GM12878 (cell line): ENCODE data around the gene PPIB. TPM values are rescaled to one million over a fixed set of nuclear protein-coding genes. Genes with fewer than 3 reads are reported as not detected.

ENCODE experiments used
- ATAC-seq: fragments of 200-7000 bp; cut with Tn5 transposase; 3 replicates; pipeline ENCODE4 v1.9.1; 2020; ENCODE audit warnings: mild to moderate bottlenecking, moderate library complexity
- BruUV-seq: library from RNA; stranded (reverse); fragments of 400-500 nt; replicated peaks from 2 replicates; lab custom pipeline; 2021; lab: Mats Ljungman, UMichigan
- CTCF ChIA-PET: fragments of 300-600 bp; sonication (Branson Sonifier 250); formaldehyde crosslinking; extraction: SDS; loops from one replicate; lab custom pipeline; 2021; ENCODE audit warnings: inconsistent platforms; lab: Yijun Ruan, JAX
- POLR2A ChIA-PET: fragments of 350-600 bp; formaldehyde crosslinking; extraction: SDS; loops from one replicate; lab custom pipeline; 2021; ENCODE audit warnings: inconsistent platforms; lab: Charles Lee
- RAD21 ChIA-PET: fragments of 300-600 bp; sonication (Branson Sonifier 250); formaldehyde crosslinking; loops from one replicate; lab custom pipeline; 2023; ENCODE audit warnings: antibody characterized with exemption; ENCODE audit not compliant: unreplicated experiment; lab: Charles Lee
- SMC1A ChIA-PET: fragments of 300-600 bp; sonication (Branson Sonifier 250); formaldehyde crosslinking; loops from one replicate; lab custom pipeline; 2023; ENCODE audit not compliant: unreplicated experiment, uncharacterized antibody; lab: Charles Lee
- DNase-seq: peaks from one replicate; pipeline ENCODE4 v3.0.0-alpha.2; 2011; ENCODE audit warnings: low read depth, low spot score
- FAIRE-seq: peaks from 3 replicates; lab custom pipeline; 2011; peaks lifted over from hg19 to GRCh38; lab: Jason Lieb, UNC
- H2AFZ ChIP-seq: 2 replicates; pipeline ENCODE4 v1.6.0; 2011; ENCODE audit warnings: low read depth, low read length, control low read depth; ENCODE audit not compliant: control insufficient read depth
- H3K27ac ChIP-seq: 2 replicates; pipeline ENCODE4 v1.5.1; 2011; ENCODE audit warnings: control low read depth; ENCODE audit not compliant: control insufficient read depth, insufficient read depth
- H3K27me3 ChIP-seq, 2 experiments: replicated peaks in 1 of 2; 2 replicates each; pipeline versions ENCODE4 v1.6.0 to v1.6.1; 2011; ENCODE audit warnings: low read length in 1 of 2; ENCODE audit not compliant: control insufficient read depth in 2 of 2, insufficient read depth in 2 of 2
- H3K36me3 ChIP-seq, 2 experiments: 2 replicates each; pipeline ENCODE4 v1.5.1; 2011; ENCODE audit warnings: low read length in 1 of 2; ENCODE audit not compliant: control insufficient read depth in 2 of 2, insufficient read depth in 2 of 2
- H3K4me1 ChIP-seq: 2 replicates; pipeline ENCODE4 v1.6.1; 2011; ENCODE audit warnings: mild to moderate bottlenecking, low read length, moderate library complexity, mixed read lengths; ENCODE audit not compliant: control insufficient read depth, insufficient read depth
- H3K4me2 ChIP-seq: 2 replicates; pipeline ENCODE4 v1.6.0; 2011; ENCODE audit warnings: control low read depth; ENCODE audit not compliant: control insufficient read depth, insufficient read depth
- H3K4me3 ChIP-seq: fragments of 200-600 bp; sonication (generic); 2 replicates; pipeline ENCODE4 v1.5.1; 2016
- H3K79me2 ChIP-seq: 2 replicates; pipeline ENCODE4 v1.6.0; 2011; ENCODE audit warnings: low read length; ENCODE audit not compliant: control insufficient read depth, insufficient read depth
- H3K9ac ChIP-seq: 2 replicates; pipeline ENCODE4 v1.8.0; 2011; ENCODE audit warnings: low read length, control low read depth, mixed read lengths; ENCODE audit not compliant: control insufficient read depth, insufficient read depth
- H3K9me3 ChIP-seq: replicated peaks from 3 replicates; pipeline ENCODE4 v1.5.1; 2011; ENCODE audit warnings: mild to moderate bottlenecking, low read length; ENCODE audit not compliant: control insufficient read depth, insufficient read depth
- H4K20me1 ChIP-seq: 2 replicates; pipeline ENCODE4 v1.6.0; 2011; ENCODE audit not compliant: control insufficient read depth, insufficient read depth
- CBX3 ChIP-seq: fragments of 200-600 bp; sonication (generic); IDR thresholded peaks from 2 replicates; pipeline ENCODE4 v1.6.1; 2016; ENCODE audit warnings: low read depth, borderline replicate concordance
- CBX5 ChIP-seq: sonication (generic); IDR thresholded peaks from 2 replicates; pipeline ENCODE4 v1.6.1; 2016; ENCODE audit warnings: low read depth, moderate library complexity, mild to moderate bottlenecking, inconsistent platforms
- CHD2 ChIP-seq: IDR thresholded peaks from 2 replicates; pipeline ENCODE4 v1.6.1; 2011; ENCODE audit warnings: low read depth, low read length, improper control_type of control experiment, borderline replicate concordance
- CHD4 ChIP-seq: fragments of 200-600 bp; sonication (generic); IDR thresholded peaks from 2 replicates; pipeline ENCODE4 v1.6.1; 2016; ENCODE audit warnings: mild to moderate bottlenecking
- CTCF ChIP-seq, 3 experiments: IDR thresholded peaks in 2 of 3; conservative IDR thresholded peaks in 1 of 3; 2 replicates each; pipeline ENCODE4 v1.5.1; 2011; ENCODE audit warnings: low read depth in 3 of 3, low read length in 3 of 3, mild to moderate bottlenecking in 3 of 3, control low read depth in 2 of 3, moderate library complexity in 2 of 3, inconsistent platforms in 1 of 3, mixed read lengths in 1 of 3; ENCODE audit not compliant: control insufficient read depth in 2 of 3, insufficient read depth in 1 of 3; ENCODE audit errors: extremely low read depth in 1 of 3
- HCFC1 ChIP-seq: fragments of 150-350 bp; IDR thresholded peaks from 2 replicates; pipeline ENCODE4 v1.6.1; 2014; ENCODE audit warnings: low read length
- LARP7 ChIP-seq: fragments of 450-650 bp; IDR thresholded peaks from 2 replicates; pipeline ENCODE4 v1.6.1; 2017; ENCODE audit warnings: mild to moderate bottlenecking
- MTA2 ChIP-seq: fragments of 450-650 bp; IDR thresholded peaks from 2 replicates; pipeline ENCODE4 v1.6.1; 2016; ENCODE audit warnings: low read depth, mild to moderate bottlenecking, moderate library complexity
- MYB ChIP-seq: fragments of 150-350 bp; IDR thresholded peaks from 2 replicates; pipeline ENCODE4 v1.6.1; 2014; ENCODE audit warnings: mild to moderate bottlenecking, low read depth, low read length, borderline replicate concordance
- POU2F2 ChIP-seq: IDR thresholded peaks from 3 replicates; pipeline ENCODE4 v1.6.1; 2011; ENCODE audit warnings: low read depth, mild to moderate bottlenecking, low read length, borderline replicate concordance
- RELB ChIP-seq: fragments of 450-650 bp; IDR thresholded peaks from 2 replicates; pipeline ENCODE4 v1.6.1; 2017; ENCODE audit warnings: low read depth, mild to moderate bottlenecking, moderate library complexity
- SMAD5 ChIP-seq: IDR thresholded peaks from 2 replicates; pipeline ENCODE4 v1.6.1; 2016; ENCODE audit warnings: antibody characterized with exemption, low read depth
- SPI1 ChIP-seq: IDR thresholded peaks from 2 replicates; pipeline ENCODE4 v1.6.1; 2011; ENCODE audit warnings: low read depth, mild to moderate bottlenecking, low read length, moderate library complexity, borderline replicate concordance; ENCODE audit not compliant: insufficient read depth
- ZNF687 ChIP-seq: fragments of 450-650 bp; IDR thresholded peaks from 2 replicates; pipeline ENCODE4 v1.6.1; 2017; ENCODE audit warnings: mild to moderate bottlenecking, moderate library complexity
- WGBS: methylation state at CpG from one replicate; pipeline ENCODE4 v1.1.6; 2016; ENCODE audit warnings: low lambda C conversion rate; ENCODE audit not compliant: insufficient replicate concordance, insufficient coverage; ENCODE audit errors: missing lambda C conversion rate; 5-methylcytosine and 5-hydroxymethylcytosine counted together
- in situ Hi-C: fragments of 300-500 bp; cut with MboI; formaldehyde crosslinking; loops from 9 replicates; pipeline ENCODE4 v1.14.3; 2018; ENCODE audit warnings: mixed read lengths
- intact Hi-C: fragments of 100-400 bp; cut with micrococcal nuclease; formaldehyde crosslinking; loops from one replicate; pipeline ENCODE4 v1.14.2; 2022; ENCODE audit not compliant: unreplicated experiment
- polyA plus RNA-seq, 11 experiments: library from polyadenylated mRNA; depleted of rRNA in 4 of 11; unstranded in 6 of 11; stranded (reverse) in 5 of 11; fragments of >200 nt; fragmentation: Nextera tagmentation in 4 of 11; fragmentation: Illumina TruSeq in 1 of 11; extraction: Ambion mirVana in 4 of 11; extraction: Trizol in 1 of 11; gene quantifications; 1 replicate in 1 of 11; 2 replicates in 10 of 11; pipeline versions ENCODE4 v1.2.1 to v1.2.3, GENCODE V29; 2011 to 2016; ENCODE audit warnings: inconsistent platforms in 2 of 11, missing spikeins in 2 of 11, low read depth in 1 of 11
- total RNA-seq, 4 experiments: library from RNA; depleted of rRNA in 3 of 4; stranded (reverse); fragments of >200 nt in 3 of 4; fragmentation: Illumina TruSeq in 1 of 4; extraction: Trizol in 1 of 4; gene quantifications; 2 replicates each; pipeline versions ENCODE4 v1.2.1 to v1.2.3, GENCODE V29; 2013 to 2021

PPIB gene
- total and polyA plus RNA-seq, 10 of the 15 experiments (the other 5 are each of a cell fraction or from before 2014, with no cell fraction given): 344 to 936 (median 508) TPM

- TF ChIP-seq RELB (no peak), MYB (no peak)
Observed at GRCh38 chr15:64127521-64128270, 35.1 kb downstream of the PPIB start (continued).

GRCh38 chr15:64125978-64126377 is 36.8 kb downstream of the PPIB start:
- no TSS peak for BruUV-seq
- no peaks in the 10 kb centered on the region; the same call in 2 of the 3 replicates for H3K9me3 ChIP-seq
- intact Hi-C loops: no loop called here
- H4K20me1 ChIP-seq: no peaks in the 10 kb centered on the region
- in situ Hi-C loops: no loop called here
- ATAC-seq (no peak), DNase-seq (no peak), FAIRE-seq (no peak)
- H2AFZ ChIP-seq: no peak overlapping the region
- peaks cover 18 to 48% of the 10 kb centered on the region in 2 experiments for H3K36me3 ChIP-seq
- 64% methylated on average over 3 of the region's 3 CpGs for WGBS
- ChIA-PET CTCF (interaction anchor here (0.6 to 2.0 kb wide), 4 partner anchors 15 to 419 kb away, joined by 3 to 13 read pairs (median 4); no protein-coding TSS in a partner anchor), RAD21 (no interaction called here), SMC1A (interaction anchor here (1.4 kb wide), 1 partner anchor 14 kb away, joined by 4 read pairs; no protein-coding TSS in a partner anchor), POLR2A (interaction anchor here (0.7 kb wide), 1 partner anchor 621 kb away, joined by 8 read pairs; no protein-coding TSS in a partner anchor)
- no peaks in the 10 kb centered on the region for H3K27me3 ChIP-seq
- H3K79me2 ChIP-seq: no peaks in the 10 kb centered on the region
- no peaks in the 10 kb centered on the region for H3K4me1 ChIP-seq
- no peak overlapping the region for H3K9ac ChIP-seq
- no peak overlapping the region for H3K4me2 ChIP-seq
- H3K27ac ChIP-seq: no peak overlapping the region
- H3K4me3 ChIP-seq: no peak overlapping the region
- no peak for TF ChIP-seq LARP7
- TF ChIP-seq CHD4: no peak
- TF ChIP-seq SMAD5: no peak
- no peak for TF ChIP-seq POU2F2
- no peak for TF ChIP-seq CHD2
- TF ChIP-seq HCFC1: no peak
- no peak for TF ChIP-seq CBX3
- TF ChIP-seq CBX5: no peak
- TF ChIP-seq CTCF (IDR thresholded peaks at IDR 0.05 in 2 of 3, conservative IDR thresholded peaks at IDR 0.05 in 1 of 3; ENCODE audit: control insufficient read depth in 2 of 3, extremely low read depth in 1 of 3, insufficient read depth in 1 of 3, low read depth in 3 of 3, low read length in 3 of 3): no peak
- TF ChIP-seq MTA2: no peak
- no peak for TF ChIP-seq ZNF687
- no peak for TF ChIP-seq SPI1
